GM19463 (cell line): ENCODE data around the gene MCM6.

Source experiments
- ATAC-seq: cut with Tn5 transposase; IDR thresholded peaks from one replicate; pipeline ENCODE4 v1.9.1; 2021; ENCODE audit warnings: mild to moderate bottlenecking, moderate library complexity; ENCODE audit not compliant: unreplicated experiment

Gene MCM6

GRCh38 chr2:135870571-135870970 lies 5.7 kb downstream of the MCM6 start:
- ATAC-seq: no peak

DNA sequence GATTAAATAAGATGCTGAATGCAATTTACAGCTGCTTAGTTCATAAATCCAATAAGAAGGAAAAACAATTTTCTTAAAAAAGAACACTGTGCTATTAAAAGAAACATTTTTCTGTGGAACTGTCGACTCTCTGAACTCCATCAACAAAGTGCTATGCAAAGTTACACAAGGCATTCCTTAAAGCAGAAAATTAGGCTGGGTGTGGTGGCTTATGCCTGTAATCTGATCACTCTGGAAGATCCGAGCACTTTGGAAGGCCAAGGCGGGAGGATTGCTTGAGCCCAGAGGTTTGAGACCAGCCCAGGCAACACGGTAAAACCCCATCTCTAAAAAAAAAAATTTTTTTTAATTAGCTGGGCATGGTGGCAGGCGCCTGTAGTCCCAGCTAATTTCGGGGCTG lies 13.0 kb downstream of the MCM6 start:
- no peak for ATAC-seq

DNA sequence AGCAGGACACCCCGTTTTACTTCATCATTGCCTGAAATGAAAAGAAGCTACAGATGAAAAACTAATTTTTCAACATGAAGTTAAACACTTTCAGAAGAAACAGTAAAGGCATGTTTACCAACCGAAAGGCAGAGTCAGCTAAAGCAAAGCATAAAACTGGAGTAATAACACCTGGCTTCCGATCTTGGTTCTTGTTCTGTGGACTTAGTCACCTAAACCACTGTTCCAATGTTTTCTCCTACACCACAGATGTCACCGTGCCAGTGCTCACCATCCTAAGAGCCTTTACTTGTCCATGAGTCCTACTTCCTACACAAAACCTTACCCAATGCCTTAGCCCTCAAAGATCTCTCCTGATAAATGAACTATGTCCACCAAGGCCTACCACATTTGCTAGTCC lies 13.5 kb downstream of the MCM6 start:
- ATAC-seq: no peak

DNA sequence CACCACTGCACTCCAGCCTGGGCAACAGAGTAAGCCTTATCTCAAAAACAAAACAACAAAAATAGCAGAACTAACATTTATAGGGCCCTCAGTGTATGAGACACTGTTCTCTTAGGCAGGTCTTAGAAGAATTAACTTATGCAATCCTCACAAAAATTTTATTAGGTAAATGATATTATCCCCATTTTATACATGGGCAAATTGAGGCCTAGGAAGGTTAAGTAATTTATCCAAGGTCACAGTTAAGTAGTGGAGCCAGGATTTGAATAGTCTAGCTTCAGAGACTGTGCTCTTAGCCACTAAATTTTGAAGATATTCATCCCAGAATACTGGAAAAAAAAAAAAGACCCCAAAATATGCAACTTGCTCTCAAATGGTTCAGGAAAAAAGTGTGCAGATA lies 22.8 kb downstream of the MCM6 start:
- ATAC-seq: no peak

- ATAC-seq: no peak
Observed at GRCh38 chr2:135851858-135852257, 24.4 kb downstream of the MCM6 start.

GRCh38 chr2:135850892-135851668 lies 25.2 kb downstream of the MCM6 start:
- ATAC-seq: no peak

DNA sequence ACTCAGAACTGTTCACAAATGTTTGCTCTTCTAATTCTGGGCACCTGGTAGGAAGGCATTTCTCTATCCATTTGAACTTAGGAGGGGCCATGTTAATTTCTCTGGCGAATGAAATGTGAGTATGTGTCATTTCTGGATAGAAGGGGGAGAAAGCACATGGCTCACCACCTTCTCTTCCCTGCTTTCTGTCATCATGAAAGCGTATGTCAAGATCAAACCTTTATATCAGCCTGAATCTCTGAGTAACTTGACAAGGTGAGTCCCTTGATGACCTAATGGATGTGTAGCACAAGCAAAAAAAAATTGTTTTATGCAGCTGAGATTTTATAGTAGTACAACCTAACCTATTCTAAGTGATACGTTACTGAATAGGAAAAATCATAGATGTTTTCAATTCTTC lies 27.2 kb downstream of the MCM6 start:
- no peak for ATAC-seq

- ATAC-seq: no peak
Observed at GRCh38 chr2:135845997-135846396, 30.2 kb downstream of the MCM6 start.

DNA sequence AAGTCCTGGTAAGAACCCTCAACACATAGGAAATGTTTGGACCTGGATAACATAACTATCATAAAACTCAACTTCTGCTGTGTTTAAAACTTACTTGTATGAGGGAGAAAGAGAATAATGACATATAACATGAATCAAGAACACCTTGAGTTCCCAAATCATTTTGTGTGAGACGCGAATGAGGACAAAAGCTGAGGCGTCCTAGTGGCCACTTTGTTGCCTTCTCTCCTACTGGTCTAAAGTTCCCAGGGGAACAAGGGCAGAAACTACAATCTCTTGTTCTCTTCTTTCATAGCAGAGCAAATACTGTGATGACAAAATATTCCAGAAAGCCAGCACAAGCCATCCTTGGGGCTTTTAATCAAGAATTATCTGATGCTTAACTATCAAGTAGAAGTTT lies 31.0 kb downstream of the MCM6 start:
- ATAC-seq: no peak

DNA sequence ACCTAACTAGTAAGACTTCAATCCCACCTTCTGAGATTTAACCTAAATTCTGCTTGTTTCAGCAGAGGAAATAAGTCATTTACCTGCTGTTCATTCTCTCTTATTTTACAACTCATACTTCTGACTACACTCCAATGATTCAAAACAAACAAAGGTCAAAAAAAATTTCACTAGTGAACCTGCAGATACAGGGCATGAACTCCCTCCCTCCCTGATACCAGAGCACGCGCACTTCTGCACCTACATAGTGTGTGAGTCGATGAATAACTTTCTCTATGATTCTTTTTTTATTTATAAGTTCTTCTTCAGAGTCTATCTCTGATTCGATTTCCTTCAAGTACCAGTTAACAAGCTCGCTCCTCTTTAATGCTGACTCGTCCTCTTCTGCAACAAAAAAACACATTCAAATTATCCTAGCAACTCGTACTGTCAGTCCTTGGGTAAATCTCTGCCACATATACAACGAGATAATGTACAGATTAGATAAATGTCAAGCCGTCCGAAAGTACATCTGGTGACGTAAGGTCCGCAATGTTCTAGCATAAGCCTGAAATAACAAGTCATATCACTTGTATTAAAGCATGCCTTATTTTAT lies 31.8 kb downstream of the MCM6 start:
- no peak for ATAC-seq

- ATAC-seq: no peak
Observed at GRCh38 chr2:135843671-135844070, 32.6 kb downstream of the MCM6 start.

GRCh38 chr2:135840601-135841000 lies 35.6 kb downstream of the MCM6 start:
- no peak for ATAC-seq

GRCh38 chr2:135839713-135840112 lies 36.5 kb downstream of the MCM6 start:
- no peak for ATAC-seq

GRCh38 chr2:135838502-135838901 lies 37.7 kb downstream of the MCM6 start:
- ATAC-seq: no peak

DNA sequence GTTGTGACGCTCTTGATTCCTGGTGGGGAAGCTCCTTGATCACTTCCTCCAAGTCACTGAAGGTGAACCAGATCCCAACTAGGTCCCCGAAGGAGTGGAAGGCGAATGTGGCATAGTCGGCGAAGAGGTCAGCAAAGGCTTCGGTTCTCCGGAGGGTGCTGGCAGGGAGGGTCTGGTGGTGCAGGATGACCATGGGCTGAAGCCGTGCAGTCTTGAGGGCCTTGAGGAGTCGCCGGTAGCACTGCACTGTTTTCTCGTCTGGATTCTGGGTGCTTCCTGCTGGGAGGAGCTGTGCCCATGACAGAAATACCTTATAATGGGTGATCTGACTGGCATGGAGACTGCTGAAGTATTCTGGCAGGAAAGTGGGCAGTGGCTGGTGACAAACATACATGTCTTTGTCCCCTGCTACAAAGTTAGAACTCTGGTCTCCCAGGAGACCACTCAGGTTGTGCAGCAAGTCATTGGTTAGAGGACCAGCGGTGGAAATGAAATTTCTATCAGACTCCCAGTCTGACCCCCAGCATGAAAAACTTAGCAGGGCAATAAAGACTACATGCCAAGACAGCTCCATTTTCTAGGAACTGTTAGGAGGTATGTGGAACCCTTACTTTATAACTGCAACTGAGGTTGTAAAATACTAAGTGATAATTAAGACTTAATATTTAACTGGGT lies 39.5 kb downstream of the MCM6 start, which contains the start of gene LCT:
Gene LCT (minus strand): TSS at position 589 of the 675 bp plus-strand sequence. CDS start 15 bp downstream, at position 574.
- ATAC-seq: no peak

DNA sequence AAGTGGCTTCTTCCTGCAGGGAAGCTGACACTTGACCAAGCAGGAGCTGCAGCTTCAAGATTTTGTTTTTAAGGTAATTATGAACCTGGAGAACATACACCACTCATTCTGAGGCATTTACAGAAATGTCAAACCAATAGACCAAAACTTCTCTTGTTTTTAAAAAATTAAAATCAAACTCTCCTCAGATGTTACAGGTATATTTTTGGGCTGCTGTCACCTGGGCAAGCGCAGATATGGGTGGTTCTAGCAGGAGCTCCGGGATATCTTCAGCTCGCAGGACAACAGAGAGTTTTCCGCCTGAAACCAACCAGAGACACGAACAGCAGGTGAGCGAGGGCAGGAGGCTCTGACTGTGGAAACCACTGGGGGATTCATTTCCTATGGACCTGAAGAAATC lies 43.4 kb downstream of the MCM6 start:
- no peak for ATAC-seq

GRCh38 chr2:135831180-135831812 lies 44.9 kb downstream of the MCM6 start:
- no peak for ATAC-seq

DNA sequence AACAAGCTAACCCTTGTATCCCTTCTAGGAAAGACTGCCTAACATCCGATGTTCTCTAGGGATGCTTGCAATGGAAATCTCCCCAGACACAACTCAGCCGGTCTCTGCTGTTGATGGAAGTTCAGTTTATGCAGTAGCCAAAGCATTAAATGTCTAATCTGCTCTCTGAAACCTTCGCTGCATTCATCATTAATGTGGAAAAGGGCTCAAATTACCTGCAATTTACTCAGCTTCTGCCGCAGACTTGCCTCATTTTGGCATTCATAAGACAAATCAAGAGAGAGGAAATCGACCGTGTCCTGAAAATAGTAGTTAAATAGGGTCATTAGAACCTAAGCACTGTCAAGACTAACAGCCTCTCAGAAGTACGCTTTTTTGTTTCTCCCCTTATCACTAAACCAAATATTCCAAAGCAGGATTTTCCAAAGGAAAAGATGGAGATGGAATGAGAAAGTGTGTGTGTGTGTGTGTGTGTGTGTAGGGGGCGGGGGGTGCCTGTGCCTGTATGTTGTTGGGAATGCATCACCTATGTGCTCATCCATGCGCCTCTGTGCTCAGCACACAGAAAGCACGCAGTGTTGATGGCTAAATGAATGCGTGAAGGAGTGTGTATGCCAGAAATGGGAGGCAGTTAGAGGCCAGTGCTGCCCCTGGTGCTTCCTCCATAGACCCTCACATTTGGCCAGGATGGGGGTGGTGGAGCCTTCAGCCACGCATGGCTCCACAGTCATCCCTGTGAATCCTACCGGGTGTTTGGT lies 46.7 kb downstream of the MCM6 start:
- ATAC-seq: no peak

DNA sequence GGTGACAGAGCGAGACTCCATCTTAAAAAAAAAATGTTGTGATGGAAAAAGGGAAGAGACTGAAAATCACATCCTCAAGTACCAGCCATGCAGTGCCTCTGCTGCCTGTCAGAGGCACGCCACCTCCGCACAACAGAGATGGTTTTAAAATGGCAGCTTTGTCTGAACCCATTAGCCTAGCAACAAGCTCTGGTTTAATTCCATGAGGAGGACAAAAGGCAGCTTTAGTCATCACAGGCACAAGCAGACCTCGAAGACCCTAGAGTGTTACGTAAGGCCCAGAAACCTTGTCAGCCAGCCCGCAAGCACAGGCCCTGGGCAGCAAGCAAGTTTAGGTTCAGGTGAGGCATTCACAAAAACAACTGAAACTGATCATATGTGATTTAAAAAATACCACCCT lies 49.7 kb downstream of the MCM6 start:
- ATAC-seq: no peak

GRCh38 chr2:135825550-135826176 lies 50.6 kb downstream of the MCM6 start:
- no peak for ATAC-seq
